ENCODE results near the gene SLC35F5. TPM values are rescaled to one million over a fixed set of nuclear protein-coding genes. Genes with fewer than 3 reads are reported as not detected.

SLC35F5 gene
- total RNA-seq, 1 donor from 2014 or later: 144 TPM

Small RNA genes within 50 kb of the gene (microRNA-seq; reads per million reads assigned to microRNA genes)
- gene MIR4782 (ENCODE audit: borderline number of aligned reads): not detected

Other genes starting within 250 kb of the SLC35F5 start
- 11.1 to 23.5 TPM (median 12.2 TPM) in 3 replicates for gene RABL2A, start 129.4 kb downstream of the SLC35F5 start, total RNA-seq
- gene ACTR3, start 133.4 kb upstream of the SLC35F5 start, total RNA-seq: 302 to 437 TPM (median 434 TPM) in 3 replicates